ENCODE measurements around the gene NBPF19.
"Not testable (repeated sequence)": the region's sequence is repeated elsewhere in the genome, so short reads cannot be mapped to it uniquely, and the experiment has no call there.

NBPF19 gene, protein sequence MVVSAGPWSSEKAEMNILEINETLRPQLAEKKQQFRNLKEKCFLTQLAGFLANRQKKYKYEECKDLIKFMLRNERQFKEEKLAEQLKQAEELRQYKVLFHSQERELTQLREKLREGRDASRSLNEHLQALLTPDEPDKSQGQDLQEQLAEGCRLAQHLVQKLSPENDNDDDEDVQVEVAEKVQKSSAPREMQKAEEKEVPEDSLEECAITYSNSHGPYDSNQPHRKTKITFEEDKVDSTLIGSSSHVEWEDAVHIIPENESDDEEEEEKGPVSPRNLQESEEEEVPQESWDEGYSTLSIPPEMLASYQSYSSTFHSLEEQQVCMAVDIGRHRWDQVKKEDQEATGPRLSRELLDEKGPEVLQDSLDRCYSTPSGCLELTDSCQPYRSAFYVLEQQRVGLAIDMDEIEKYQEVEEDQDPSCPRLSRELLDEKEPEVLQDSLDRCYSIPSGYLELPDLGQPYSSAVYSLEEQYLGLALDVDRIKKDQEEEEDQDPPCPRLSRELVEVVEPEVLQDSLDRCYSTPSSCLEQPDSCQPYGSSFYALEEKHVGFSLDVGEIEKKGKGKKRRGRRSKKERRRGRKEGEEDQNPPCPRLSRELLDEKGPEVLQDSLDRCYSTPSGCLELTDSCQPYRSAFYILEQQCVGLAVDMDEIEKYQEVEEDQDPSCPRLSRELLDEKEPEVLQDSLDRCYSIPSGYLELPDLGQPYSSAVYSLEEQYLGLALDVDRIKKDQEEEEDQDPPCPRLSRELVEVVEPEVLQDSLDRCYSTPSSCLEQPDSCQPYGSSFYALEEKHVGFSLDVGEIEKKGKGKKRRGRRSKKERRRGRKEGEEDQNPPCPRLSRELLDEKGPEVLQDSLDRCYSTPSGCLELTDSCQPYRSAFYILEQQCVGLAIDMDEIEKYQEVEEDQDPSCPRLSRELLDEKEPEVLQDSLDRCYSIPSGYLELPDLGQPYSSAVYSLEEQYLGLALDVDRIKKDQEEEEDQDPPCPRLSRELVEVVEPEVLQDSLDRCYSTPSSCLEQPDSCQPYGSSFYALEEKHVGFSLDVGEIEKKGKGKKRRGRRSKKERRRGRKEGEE (N-terminal part only)

DNA sequence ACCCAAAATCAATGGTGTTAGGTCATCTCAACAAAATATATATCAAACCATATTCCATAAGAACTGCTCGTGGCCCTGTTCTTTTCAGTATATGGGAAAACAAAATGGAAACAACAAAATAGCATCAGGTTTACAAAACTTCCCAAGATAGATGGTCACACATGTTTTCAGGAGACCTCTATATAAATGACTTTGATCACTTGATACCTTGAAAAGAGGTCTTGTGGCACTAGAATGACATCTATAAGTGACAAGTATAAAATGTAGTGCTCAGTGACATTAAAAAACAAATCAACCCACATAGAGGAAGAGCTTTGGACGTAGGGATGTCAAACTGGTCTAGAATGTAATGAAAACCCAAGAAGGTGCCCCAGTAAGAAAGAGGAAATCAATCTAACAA, at the start of gene NBPF19:
NBPF19 (plus strand) TSS at position 301 of the 400 bp plus-strand sequence. CDS start 888 bp downstream, outside the sequence.
- not testable (repeated sequence) for DNase-seq (ENCODE audit: low read depth)

DNA sequence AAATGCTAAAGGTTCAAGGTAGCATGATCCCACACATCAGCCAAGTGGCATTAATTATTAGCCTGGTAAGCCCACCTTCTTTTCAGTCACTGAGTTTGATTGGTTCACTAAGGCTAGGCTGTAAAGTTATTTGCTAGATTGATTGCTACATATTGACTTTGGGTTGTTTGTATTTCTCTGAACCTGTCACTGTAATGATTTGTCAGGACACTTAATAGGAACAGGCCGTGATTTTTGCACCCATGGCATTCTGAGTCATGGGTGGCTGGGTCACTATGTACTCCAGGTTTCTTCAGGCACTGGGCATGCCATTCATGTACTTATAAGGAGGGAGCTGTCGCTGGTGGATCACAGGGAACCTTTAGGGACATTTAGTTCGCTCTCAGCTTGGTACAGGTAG, 46.5 kb upstream of the NBPF19 start:
- not testable (repeated sequence) for DNase-seq (ENCODE audit: low read depth)

DNA sequence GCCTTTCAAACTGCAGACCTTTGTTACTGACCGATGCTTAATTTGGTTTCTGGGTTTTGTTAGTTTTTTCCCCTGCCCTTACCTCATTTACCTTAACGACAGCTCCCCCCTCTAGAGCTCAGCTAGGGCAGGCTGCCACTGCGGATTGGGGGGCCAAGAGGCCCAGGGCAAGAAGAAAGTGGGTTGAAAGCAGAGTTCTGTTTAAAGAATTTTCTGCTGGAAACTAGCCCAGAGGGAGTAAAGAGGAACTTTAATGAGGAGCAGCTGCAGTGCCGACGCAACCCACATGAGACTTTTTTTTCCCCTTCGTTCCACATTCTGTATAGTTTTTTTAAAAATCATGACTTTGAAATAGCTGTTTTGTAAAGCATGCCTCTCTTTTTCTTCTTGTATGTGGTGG, 29.4 kb upstream of the NBPF19 start:
- DNase-seq (ENCODE audit: low read depth), result peak; percentile 32

DNA sequence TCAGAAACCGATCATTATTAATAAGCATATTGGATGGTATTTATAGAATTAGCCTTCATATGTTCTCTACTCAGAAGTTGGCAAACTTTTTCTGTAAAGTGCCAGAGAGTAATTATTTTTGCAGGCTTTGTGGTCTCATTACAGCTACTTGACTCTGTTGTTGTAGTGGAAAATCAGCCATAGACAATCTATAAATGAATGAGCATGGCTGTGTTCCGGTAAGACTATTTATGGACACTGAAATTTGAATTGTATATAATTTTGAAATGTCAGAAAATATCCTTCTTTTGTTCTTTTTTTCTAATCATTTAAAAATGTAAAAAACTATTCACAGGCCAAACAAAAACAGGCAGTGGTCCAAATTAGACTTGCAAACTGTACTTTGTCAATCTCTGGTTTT, 22.6 kb upstream of the NBPF19 start:
- DNase-seq (ENCODE audit: low read depth), result not testable (repeated sequence)

DNA sequence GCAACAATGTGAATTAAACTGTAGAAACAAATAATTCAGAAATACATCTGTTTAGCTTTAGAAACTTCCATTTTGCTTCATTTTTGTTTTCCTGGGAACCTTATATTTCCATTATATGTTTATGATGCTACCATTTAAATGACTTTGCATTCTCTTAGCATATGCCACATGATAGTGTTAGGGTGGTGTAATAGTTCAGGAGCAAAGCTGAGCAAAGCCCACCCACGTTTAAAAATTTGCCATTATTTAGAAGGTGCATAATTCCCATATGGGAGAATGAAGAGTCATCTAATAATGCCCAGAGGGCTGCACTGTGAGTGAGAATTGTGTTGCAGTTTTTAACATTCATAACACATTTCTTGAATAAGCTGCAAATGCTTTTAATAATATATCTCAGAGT, 22.2 kb upstream of the NBPF19 start:
- DNase-seq (ENCODE audit: low read depth), result not testable (repeated sequence)

DNA sequence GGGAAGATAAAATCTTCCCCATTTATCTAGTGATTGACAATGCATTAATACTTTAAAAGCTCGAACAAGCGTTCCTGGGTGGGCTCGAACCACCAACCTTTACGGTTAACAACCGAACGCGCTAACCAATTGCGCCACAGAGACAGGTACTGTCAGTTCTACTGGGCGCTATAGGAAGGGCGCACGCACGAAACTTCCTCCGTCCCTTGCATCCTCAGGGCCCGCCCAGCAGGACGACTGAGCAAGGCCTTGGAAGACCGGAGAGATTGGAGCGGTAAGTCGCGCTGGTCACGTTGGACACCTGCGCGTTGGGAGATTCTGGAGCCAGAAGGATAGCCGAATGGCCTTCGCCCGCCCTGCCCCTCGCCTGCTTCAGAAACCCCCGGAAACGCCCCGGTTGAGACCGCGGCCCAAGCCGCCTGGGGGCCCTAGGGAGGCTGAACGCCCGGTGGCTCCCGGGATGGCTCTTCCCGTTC, 83.5 kb downstream of the NBPF19 start:
- DNase-seq (ENCODE audit: low read depth), result peak; percentile 4

DNA sequence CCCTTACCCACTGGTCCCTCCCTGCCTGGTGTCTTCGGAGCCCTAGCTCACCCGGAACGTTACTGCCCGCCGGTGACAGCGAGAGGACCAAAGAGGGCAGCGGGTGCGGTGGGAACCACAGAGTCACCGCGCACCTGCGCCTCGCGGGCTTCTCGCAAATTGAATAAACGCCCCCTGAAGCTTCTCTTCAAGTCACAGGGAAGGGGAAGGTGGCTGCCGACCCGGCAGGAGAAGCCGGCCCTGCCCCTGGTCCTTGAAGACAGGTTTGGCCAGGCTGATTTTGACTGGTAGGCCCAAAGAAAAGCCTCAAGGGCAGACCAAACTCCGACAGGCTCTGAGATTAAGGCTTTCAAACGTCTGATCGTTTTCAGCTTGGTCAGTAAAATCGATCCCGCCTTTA, 87.0 kb downstream of the NBPF19 start:
- DNase-seq (ENCODE audit: low read depth), result not testable (repeated sequence)

DNA sequence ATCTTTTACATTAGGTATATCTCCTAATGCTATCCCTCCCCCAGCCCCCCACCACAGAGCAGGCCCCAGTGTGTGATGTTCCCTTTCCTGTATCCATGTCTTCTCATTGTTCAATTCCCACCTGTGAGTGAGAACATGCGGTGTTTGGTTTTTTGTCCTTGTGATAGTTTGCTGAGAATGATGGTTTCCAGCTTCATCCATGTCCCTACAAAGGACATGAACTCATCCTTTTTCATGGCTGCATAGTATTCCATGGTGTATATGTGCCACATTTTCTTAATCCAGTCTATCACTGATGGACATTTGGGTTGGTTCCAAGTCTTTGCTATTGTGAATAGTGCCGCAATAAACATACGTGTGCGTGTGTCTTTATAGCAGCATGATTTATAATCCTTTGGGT, 90.6 kb downstream of the NBPF19 start:
- not testable (repeated sequence) for DNase-seq (ENCODE audit: low read depth)

DNA sequence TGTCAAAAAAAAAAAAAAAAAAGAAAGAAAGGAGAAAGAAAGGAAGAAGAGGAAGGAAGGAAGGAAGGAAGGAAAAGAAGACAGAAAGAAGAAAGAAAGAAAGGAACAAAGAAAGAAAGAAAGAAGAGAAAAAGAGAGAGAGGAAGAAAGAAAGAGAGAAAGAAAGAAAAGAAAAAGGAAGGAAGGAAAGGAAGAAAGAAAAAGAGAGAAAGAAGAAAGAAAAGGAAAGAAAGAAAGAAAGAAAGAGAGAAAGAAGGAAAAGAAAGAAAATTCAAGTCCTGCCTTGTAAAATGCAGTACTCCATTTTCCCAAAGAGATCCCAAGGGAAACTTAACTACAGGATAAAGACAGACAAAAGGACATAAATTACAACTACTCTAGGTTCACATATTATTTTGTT, 97.9 kb downstream of the NBPF19 start:
- DNase-seq (ENCODE audit: low read depth), result not testable (repeated sequence)

DNA sequence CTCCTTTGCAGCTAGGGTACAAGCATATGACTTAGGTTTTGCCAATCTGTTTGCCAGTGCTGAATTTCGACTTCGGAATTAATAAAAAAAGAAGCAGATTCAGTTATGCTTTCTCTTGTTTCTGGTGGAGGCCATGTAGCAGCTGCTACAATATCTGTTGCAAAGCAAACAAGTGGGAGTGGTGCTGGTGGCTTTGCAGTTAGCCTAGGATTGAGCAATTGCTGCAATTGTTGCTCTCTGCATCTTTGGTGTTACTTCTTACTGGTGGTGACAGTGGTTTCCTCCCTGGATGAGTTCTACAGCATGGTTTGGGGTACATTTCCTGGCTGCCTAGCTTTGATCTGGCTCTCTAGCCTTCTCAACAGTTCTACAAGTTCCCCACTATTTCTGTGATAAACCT, 110.7 kb downstream of the NBPF19 start:
- not testable (repeated sequence) for DNase-seq (ENCODE audit: low read depth)
